Measurements from ENCODE around the gene NUDT9.

DNA sequence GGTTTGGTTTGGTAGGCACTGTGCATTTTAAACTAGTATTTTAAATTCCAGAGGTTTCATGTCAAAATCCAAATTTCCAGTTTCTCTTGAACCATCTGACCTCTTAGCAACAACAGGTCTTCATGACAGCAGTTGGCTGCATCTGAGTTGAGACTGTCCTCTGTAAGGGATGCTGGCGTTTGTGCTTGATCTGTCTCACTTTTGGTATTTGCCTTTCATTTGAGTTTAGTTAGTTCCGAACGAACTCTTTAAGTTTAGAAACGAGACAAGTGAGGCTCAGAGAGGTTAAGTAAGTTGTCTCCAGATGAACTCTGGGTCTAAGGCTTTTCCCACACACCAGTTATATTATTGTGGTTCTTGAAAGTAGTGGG lies 77.7 kb downstream of the NUDT9 start:
- TF ChIP-seq, protein P1, sequence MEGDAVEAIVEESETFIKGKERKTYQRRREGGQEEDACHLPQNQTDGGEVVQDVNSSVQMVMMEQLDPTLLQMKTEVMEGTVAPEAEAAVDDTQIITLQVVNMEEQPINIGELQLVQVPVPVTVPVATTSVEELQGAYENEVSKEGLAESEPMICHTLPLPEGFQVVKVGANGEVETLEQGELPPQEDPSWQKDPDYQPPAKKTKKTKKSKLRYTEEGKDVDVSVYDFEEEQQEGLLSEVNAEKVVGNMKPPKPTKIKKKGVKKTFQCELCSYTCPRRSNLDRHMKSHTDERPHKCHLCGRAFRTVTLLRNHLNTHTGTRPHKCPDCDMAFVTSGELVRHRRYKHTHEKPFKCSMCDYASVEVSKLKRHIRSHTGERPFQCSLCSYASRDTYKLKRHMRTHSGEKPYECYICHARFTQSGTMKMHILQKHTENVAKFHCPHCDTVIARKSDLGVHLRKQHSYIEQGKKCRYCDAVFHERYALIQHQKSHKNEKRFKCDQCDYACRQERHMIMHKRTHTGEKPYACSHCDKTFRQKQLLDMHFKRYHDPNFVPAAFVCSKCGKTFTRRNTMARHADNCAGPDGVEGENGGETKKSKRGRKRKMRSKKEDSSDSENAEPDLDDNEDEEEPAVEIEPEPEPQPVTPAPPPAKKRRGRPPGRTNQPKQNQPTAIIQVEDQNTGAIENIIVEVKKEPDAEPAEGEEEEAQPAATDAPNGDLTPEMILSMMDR (IDR thresholded peaks at IDR 0.05) = no peak
- TF ChIP-seq EP300 (IDR thresholded peaks at IDR 0.05) = no peak
- TF ChIP-seq POLR2A (IDR thresholded peaks at IDR 0.05) = no peak
- no peak for TF ChIP-seq POLR2AphosphoS5 (IDR thresholded peaks at IDR 0.05)
